Measurements from ENCODE around the gene AMPD3. TPM values are rescaled to one million over a fixed set of nuclear protein-coding genes. Genes with fewer than 3 reads are reported as not detected.

The AMPD3 gene
- total and polyA plus RNA-seq, 2 of the 13 experiments (the other 11 are each of a cell fraction or from before 2014, with no cell fraction given): 0.33 to 2.3 TPM

DNA sequence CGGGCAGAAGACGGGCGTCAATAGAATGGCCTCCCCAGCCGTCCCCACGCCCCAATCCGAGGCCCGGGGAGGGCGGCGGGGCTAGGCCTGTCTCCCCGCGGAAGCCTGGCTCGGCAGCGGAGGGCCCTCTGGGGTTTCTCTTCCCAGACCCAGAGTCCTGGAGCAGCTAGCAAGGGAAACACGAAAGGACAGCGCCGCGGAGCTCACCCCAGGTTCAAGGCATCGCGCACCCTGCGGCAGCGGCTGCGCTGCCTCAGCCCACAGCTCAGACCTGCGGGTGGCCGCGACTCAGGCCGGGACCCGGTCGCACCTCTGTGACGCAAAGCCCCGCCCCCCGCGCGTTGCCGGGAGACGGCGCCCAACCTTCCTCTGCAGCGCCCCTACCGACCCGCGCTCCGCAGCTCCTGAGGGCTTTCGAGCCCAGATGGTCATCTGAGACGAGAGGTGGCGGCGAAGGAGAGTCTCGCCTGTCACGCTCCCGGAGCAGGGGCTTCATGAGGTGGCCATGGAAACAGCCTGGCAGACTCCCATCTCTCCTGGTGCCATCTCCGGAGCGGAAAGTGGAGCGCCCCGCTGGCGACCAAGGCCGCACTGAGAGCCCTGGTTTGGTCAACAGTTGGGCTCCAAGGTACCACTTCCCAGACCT lies 86.0 kb downstream of the AMPD3 start, which contains the start of gene RNF141 (continued):
- TF ChIP-seq, protein P1, sequence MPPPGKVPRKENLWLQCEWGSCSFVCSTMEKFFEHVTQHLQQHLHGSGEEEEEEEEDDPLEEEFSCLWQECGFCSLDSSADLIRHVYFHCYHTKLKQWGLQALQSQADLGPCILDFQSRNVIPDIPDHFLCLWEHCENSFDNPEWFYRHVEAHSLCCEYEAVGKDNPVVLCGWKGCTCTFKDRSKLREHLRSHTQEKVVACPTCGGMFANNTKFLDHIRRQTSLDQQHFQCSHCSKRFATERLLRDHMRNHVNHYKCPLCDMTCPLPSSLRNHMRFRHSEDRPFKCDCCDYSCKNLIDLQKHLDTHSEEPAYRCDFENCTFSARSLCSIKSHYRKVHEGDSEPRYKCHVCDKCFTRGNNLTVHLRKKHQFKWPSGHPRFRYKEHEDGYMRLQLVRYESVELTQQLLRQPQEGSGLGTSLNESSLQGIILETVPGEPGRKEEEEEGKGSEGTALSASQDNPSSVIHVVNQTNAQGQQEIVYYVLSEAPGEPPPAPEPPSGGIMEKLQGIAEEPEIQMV (CRISPR knock-in tag; IDR thresholded peaks at IDR 0.05; ENCODE audit: low read depth): no peak
- no peak for TF ChIP-seq SRSF4 (IDR thresholded peaks at IDR 0.05; ENCODE audit: low read depth, low read length, poor library complexity, severe bottlenecking)
- no peak for TF ChIP-seq ZNF841 (CRISPR knock-in tag; IDR thresholded peaks at IDR 0.05; ENCODE audit: borderline replicate concordance)
- TF ChIP-seq ZNF430 (CRISPR knock-in tag; IDR thresholded peaks at IDR 0.05): peak; percentile 5; the same call in 1 of the 2 replicates
- TF ChIP-seq, protein P2, sequence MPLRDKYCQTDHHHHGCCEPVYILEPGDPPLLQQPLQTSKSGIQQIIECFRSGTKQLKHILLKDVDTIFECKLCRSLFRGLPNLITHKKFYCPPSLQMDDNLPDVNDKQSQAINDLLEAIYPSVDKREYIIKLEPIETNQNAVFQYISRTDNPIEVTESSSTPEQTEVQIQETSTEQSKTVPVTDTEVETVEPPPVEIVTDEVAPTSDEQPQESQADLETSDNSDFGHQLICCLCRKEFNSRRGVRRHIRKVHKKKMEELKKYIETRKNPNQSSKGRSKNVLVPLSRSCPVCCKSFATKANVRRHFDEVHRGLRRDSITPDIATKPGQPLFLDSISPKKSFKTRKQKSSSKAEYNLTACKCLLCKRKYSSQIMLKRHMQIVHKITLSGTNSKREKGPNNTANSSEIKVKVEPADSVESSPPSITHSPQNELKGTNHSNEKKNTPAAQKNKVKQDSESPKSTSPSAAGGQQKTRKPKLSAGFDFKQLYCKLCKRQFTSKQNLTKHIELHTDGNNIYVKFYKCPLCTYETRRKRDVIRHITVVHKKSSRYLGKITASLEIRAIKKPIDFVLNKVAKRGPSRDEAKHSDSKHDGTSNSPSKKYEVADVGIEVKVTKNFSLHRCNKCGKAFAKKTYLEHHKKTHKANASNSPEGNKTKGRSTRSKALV (CRISPR knock-in tag; IDR thresholded peaks at IDR 0.05): peak; percentile 84
- no peak for TF ChIP-seq ZNF383 (CRISPR knock-in tag; IDR thresholded peaks at IDR 0.05; ENCODE audit: borderline replicate concordance)
- no peak for TF ChIP-seq ISX (CRISPR knock-in tag; conservative IDR thresholded peaks at IDR 0.05)
- TF ChIP-seq RFX5 (IDR thresholded peaks at IDR 0.05; ENCODE audit: low read depth, low read length): no peak
- TF ChIP-seq, protein P3, sequence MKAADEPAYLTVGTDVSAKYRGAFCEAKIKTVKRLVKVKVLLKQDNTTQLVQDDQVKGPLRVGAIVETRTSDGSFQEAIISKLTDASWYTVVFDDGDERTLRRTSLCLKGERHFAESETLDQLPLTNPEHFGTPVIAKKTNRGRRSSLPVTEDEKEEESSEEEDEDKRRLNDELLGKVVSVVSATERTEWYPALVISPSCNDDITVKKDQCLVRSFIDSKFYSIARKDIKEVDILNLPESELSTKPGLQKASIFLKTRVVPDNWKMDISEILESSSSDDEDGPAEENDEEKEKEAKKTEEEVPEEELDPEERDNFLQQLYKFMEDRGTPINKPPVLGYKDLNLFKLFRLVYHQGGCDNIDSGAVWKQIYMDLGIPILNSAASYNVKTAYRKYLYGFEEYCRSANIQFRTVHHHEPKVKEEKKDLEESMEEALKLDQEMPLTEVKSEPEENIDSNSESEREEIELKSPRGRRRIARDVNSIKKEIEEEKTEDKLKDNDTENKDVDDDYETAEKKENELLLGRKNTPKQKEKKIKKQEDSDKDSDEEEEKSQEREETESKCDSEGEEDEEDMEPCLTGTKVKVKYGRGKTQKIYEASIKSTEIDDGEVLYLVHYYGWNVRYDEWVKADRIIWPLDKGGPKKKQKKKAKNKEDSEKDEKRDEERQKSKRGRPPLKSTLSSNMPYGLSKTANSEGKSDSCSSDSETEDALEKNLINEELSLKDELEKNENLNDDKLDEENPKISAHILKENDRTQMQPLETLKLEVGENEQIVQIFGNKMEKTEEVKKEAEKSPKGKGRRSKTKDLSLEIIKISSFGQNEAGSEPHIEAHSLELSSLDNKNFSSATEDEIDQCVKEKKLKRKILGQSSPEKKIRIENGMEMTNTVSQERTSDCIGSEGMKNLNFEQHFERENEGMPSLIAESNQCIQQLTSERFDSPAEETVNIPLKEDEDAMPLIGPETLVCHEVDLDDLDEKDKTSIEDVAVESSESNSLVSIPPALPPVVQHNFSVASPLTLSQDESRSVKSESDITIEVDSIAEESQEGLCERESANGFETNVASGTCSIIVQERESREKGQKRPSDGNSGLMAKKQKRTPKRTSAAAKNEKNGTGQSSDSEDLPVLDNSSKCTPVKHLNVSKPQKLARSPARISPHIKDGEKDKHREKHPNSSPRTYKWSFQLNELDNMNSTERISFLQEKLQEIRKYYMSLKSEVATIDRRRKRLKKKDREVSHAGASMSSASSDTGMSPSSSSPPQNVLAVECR (CRISPR knock-in tag; IDR thresholded peaks at IDR 0.05; ENCODE audit: borderline replicate concordance): peak; percentile 98
- no peak for TF ChIP-seq ZNF562 (CRISPR knock-in tag; IDR thresholded peaks at IDR 0.05; ENCODE audit: borderline replicate concordance)
- TF ChIP-seq CEBPB (IDR thresholded peaks at IDR 0.05; ENCODE audit: borderline replicate concordance, low read depth, low read length): no peak
- no peak for TF ChIP-seq PTBP1 (IDR thresholded peaks at IDR 0.05; ENCODE audit: low read depth, low read length, poor library complexity, severe bottlenecking)
- no peak; the same call in 1 of the 2 replicates for TF ChIP-seq NRL (CRISPR knock-in tag; IDR thresholded peaks at IDR 0.05; ENCODE audit: borderline replicate concordance)
- TF ChIP-seq SMC3 (IDR thresholded peaks at IDR 0.05; ENCODE audit: low read length): no peak
- TF ChIP-seq MXD4 (CRISPR knock-in tag; IDR thresholded peaks at IDR 0.05): peak; percentile 80
- peak; percentile 54; the same call in 1 of the 2 replicates for TF ChIP-seq RAD21 (CRISPR knock-in tag; IDR thresholded peaks at IDR 0.05)
- no peak for TF ChIP-seq TP53 (CRISPR knock-in tag; conservative IDR thresholded peaks at IDR 0.05)
- peak; percentile 92; the same call in 1 of the 2 replicates for TF ChIP-seq ZNF230 (CRISPR knock-in tag; IDR thresholded peaks at IDR 0.05)
- TF ChIP-seq NFKB2 (CRISPR knock-in tag; IDR thresholded peaks at IDR 0.05; ENCODE audit: borderline replicate concordance): peak; percentile 81; the same call in 1 of the 2 replicates
- TF ChIP-seq GTF2F1 (IDR thresholded peaks at IDR 0.05; ENCODE audit: low read length): no peak
- TF ChIP-seq BORCS8-MEF2B (CRISPR knock-in tag; IDR thresholded peaks at IDR 0.05): peak; percentile 79
- 0 out of 2 replicates have a peak, but pooled peaks have one; percentile 40 for TF ChIP-seq HNRNPUL1 (IDR thresholded peaks at IDR 0.05; ENCODE audit: low read depth, low read length)
- 0 out of 2 replicates have a peak, but pooled peaks have one; percentile 69 for TF ChIP-seq ZBTB8A (CRISPR knock-in tag; IDR thresholded peaks at IDR 0.05; ENCODE audit: borderline replicate concordance, low read depth)

Measured in HepG2 (cell line).